ENCODE results near the gene SPSB1.

SPSB1 gene

GRCh38 chr1:9291914-9292360 is 757 bp upstream of the SPSB1 start:
- in situ Hi-C loops (cut with MboI; ENCODE audit: low pct_unique_long_range_greater_than_20kb, low sequenced_read_pairs, unreplicated experiment), result no loop called here
- no peak for DNase-seq (ENCODE audit: low spot score)
- TF ChIP-seq CTCF (IDR thresholded peaks at IDR 0.05; ENCODE audit: extremely low read depth, insufficient read depth, missing control alignments), result no peak

DNA sequence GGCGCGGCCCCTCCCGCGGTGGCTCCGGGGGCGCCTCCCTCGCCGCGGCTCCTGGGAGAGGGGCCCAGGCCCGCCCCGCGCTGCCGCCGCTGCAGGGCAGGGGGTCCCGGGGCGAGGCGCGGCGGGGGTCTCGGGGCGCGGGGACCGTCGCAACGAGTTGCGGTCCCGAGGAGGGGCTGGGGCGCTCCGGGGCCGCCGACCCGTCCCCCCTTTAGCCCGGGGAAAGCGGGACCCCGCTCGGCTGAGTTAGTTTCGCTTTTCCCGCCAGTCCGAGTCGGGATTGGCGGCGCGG is 493 bp downstream of the SPSB1 start:
- in situ Hi-C loops (cut with MboI; ENCODE audit: low pct_unique_long_range_greater_than_20kb, low sequenced_read_pairs, unreplicated experiment), result no loop called here
- DNase-seq (ENCODE audit: low spot score), result no peak
- no peak for TF ChIP-seq CTCF (IDR thresholded peaks at IDR 0.05; ENCODE audit: extremely low read depth, insufficient read depth, missing control alignments)

DNA sequence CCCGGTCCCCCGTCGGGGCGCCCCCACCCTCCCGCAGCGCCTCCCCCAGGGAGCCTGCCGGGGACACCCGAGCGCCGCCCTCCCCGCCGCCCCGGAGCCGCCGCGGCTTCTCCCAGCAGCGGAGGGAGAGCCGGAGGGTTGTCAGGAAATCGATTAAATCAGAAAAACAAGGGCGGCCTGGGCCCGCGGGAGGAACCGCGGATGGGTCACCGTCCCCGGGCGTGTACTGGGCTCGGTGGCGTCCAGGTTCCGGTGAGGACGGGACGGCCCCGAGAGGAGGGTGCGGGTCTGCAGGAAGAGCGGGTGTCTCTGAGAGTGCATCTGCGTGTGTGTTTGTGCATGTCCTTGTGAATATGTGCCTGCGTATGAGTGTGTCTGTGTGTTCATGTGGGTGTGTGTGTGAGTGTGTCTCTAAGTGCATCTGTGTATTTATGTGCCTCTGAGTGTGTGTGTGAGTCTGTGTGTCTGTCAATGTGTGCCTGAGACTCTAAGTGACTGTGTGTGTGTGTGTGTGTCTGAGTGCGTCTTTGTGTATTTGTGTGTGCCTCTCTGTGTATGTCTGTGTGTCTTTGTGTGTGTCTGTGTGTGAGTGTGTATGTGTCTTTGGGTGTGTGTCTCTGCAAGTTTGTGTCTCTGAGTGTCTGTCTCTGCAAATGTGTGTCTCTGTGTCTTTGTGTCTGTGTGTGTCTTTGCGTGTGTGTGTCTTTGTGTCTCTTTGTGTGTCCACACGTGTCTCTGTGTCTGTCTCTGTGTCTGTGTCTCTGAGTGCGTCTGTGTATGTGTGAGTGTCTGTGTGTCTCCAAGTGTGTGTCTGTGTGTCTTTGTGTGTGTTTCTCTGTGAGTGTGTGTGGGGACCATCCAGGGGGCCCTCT is 1.1 kb downstream of the SPSB1 start:
- DNase-seq (ENCODE audit: low spot score), result no peak
- TF ChIP-seq CTCF (IDR thresholded peaks at IDR 0.05; ENCODE audit: extremely low read depth, insufficient read depth, missing control alignments), result no peak
- in situ Hi-C loops (cut with MboI; ENCODE audit: low pct_unique_long_range_greater_than_20kb, low sequenced_read_pairs, unreplicated experiment), result no loop called here

DNA sequence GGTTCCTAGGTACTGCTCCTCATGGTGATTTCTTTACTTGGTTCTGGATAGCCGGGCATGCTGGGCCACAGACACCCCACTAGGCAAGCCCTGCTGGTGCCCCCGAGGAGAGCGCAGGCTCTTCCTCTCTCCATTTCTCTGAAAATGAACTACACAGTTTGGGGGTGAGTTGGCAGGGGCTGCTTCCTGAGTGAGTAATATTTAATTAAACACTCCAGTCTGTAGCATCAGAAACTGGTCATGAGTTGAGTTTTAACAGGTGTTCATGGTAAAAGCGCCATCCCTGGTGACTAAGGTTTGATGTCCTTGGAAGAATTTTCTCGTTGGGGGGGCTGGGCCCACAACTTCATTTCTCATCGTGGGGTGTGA is 1.7 kb downstream of the SPSB1 start:
- in situ Hi-C loops (cut with MboI; ENCODE audit: low pct_unique_long_range_greater_than_20kb, low sequenced_read_pairs, unreplicated experiment), result no loop called here
- no peak for TF ChIP-seq CTCF (IDR thresholded peaks at IDR 0.05; ENCODE audit: extremely low read depth, insufficient read depth, missing control alignments)

DNA sequence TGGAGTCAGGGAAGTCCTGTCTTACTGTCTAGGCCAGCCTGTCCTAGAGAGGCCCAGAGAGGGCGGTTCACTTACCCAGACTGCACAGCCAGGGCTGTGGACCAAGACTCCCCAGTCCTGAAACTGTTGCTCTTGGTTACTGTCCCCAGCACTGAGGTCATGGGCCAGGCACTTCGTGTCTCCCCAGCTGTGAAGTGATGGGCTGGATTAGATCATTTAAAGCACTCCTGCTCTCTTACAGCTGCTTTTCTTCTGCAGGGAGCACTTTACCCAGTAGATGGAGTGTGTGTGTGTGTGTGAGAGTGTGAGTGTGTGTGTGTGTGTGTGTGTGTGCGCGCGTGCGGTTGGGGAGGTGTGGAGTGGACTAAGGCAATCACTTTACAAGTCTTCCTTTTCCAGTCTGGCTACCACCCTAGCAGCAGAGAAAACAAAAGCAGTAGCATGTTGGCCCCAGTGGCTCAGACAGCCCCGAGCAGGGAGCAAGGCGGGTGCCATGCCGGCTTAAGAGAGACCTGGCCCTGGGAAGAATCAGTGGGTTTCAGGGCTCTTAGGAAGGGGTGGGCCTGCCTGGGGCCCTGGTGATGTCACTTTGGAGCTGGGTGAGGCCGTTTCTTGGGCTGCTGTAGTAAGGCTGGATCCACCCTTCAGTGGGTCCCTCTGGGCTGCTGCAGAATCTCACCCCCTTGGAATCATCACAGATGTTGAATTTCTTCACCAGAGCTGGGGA is 2.4 kb downstream of the SPSB1 start:
- in situ Hi-C loops (cut with MboI; ENCODE audit: low pct_unique_long_range_greater_than_20kb, low sequenced_read_pairs, unreplicated experiment), result no loop called here
- TF ChIP-seq CTCF (IDR thresholded peaks at IDR 0.05; ENCODE audit: extremely low read depth, insufficient read depth, missing control alignments), result no peak
- peak; percentile 72 for DNase-seq (ENCODE audit: low spot score)

More for the DNA sequence above, 1.7 kb downstream of the SPSB1 start:
- DNase-seq (ENCODE audit: low spot score), result no peak

DNA sequence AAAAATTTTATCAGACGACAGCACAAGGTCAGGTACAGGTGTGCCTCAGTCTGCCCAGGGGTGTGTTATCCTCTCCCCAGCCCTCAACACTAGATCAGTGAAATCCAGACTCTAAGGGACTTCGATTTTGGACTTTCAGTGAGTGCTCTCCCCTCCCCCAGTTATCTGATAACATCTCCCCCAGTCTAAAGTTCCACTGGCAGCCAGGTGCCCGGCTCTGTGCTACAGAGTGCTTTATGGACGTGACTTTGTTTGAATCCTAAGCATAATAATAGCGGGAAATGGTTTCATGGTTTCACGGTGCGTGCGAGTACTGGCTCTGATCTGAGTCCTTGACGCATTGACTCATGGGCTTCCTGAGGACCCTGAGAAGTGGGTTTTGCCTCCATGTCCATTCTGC is 3.2 kb downstream of the SPSB1 start:
- in situ Hi-C loops (cut with MboI; ENCODE audit: low pct_unique_long_range_greater_than_20kb, low sequenced_read_pairs, unreplicated experiment), result no loop called here
- DNase-seq (ENCODE audit: low spot score), result no peak
- no peak for TF ChIP-seq CTCF (IDR thresholded peaks at IDR 0.05; ENCODE audit: extremely low read depth, insufficient read depth, missing control alignments)

Measured in GM13977 (cell line).